Neuronal stem cell (in vitro differentiated cells): ENCODE results near the gene RGPD3.
A peak's percentile ranks its signal among the peaks of the same experiment; 100 is the strongest.
"Not testable (repeated sequence)": the region's sequence is repeated elsewhere in the genome, so short reads cannot be mapped to it uniquely, and the experiment has no call there.

Experiments
- DNase-seq: peaks from one replicate; pipeline ENCODE4 v3.0.0-alpha.2; 2013; ENCODE audit warnings: low spot score
- H2AFZ ChIP-seq: one replicate; pipeline ENCODE4 v1.6.1; 2013; ENCODE audit warnings: mild to moderate bottlenecking, low read length, inconsistent platforms
- H2AK5ac ChIP-seq: 2 replicates; pipeline ENCODE4 v1.6.1; 2013; ENCODE audit warnings: low read depth, mild to moderate bottlenecking, inconsistent platforms, low read length, moderate library complexity, mixed read lengths
- H2BK120ac ChIP-seq: 2 replicates; pipeline ENCODE4 v1.6.1; 2013; ENCODE audit warnings: low read depth, mild to moderate bottlenecking, inconsistent platforms, low read length, moderate library complexity, mixed read lengths
- H2BK12ac ChIP-seq: one replicate; pipeline ENCODE4 v1.6.1; 2013; ENCODE audit warnings: low read length, inconsistent platforms
- H2BK15ac ChIP-seq: 2 replicates; pipeline ENCODE4 v1.6.1; 2013; ENCODE audit warnings: mild to moderate bottlenecking, low read length, inconsistent platforms, mixed read lengths
- H2BK5ac ChIP-seq: one replicate; pipeline ENCODE4 v1.6.1; 2013; ENCODE audit warnings: inconsistent platforms, mild to moderate bottlenecking, low read length, moderate library complexity
- H3K14ac ChIP-seq: one replicate; pipeline ENCODE4 v1.6.1; 2013; ENCODE audit warnings: low read length, inconsistent platforms
- H3K18ac ChIP-seq: 2 replicates; pipeline ENCODE4 v1.6.1; 2013; ENCODE audit warnings: low read length, inconsistent platforms
- H3K23ac ChIP-seq: 2 replicates; pipeline ENCODE4 v1.6.1; 2013; ENCODE audit warnings: low read depth, mild to moderate bottlenecking, mixed read lengths, low read length, inconsistent platforms; ENCODE audit not compliant: poor library complexity
- H3K27ac ChIP-seq: replicated peaks from 3 replicates; pipeline ENCODE4 v1.5.1; 2013; ENCODE audit warnings: low read length, inconsistent platforms
- H3K27me3 ChIP-seq, 3 experiments: 2 replicates each; pipeline ENCODE4 v1.6.1; 2013; ENCODE audit warnings: low read length in 3 of 3, mild to moderate bottlenecking in 2 of 3, inconsistent platforms in 1 of 3, low read depth in 1 of 3, mixed read lengths in 1 of 3, moderate library complexity in 1 of 3; ENCODE audit not compliant: control insufficient read depth in 3 of 3, insufficient read depth in 3 of 3
- H3K36me3 ChIP-seq, 2 donors: replicated peaks in 1 of 2; 2 replicates each; pipeline ENCODE4 v1.6.1; 2013; ENCODE audit warnings: low read length in 2 of 2; ENCODE audit not compliant: control insufficient read depth in 2 of 2, insufficient read depth in 2 of 2
- H3K4ac ChIP-seq: 2 replicates; pipeline ENCODE4 v1.6.1; 2013; ENCODE audit warnings: inconsistent platforms, mild to moderate bottlenecking, low read length, moderate library complexity
- H3K4me1 ChIP-seq, 2 donors: 1 replicate in 1 of 2; 2 replicates in 1 of 2; pipeline ENCODE4 v1.6.1; 2013; ENCODE audit warnings: low read length in 2 of 2, low read depth in 1 of 2; ENCODE audit not compliant: control insufficient read depth in 2 of 2, insufficient read depth in 1 of 2
- H3K4me2 ChIP-seq: one replicate; pipeline ENCODE4 v1.6.1; 2013; ENCODE audit warnings: mild to moderate bottlenecking, low read length, inconsistent platforms; ENCODE audit not compliant: insufficient read depth, poor library complexity, severe bottlenecking
- H3K4me3 ChIP-seq, 2 donors: 2 replicates each; pipeline ENCODE4 v1.5.1; 2013; ENCODE audit warnings: low read length in 2 of 2, mild to moderate bottlenecking in 2 of 2, inconsistent platforms in 1 of 2, moderate library complexity in 1 of 2
- H3K79me1 ChIP-seq: one replicate; pipeline ENCODE4 v1.6.1; 2013; ENCODE audit warnings: low read depth, mild to moderate bottlenecking, inconsistent platforms, low read length, moderate library complexity
- H3K9ac ChIP-seq: one replicate; pipeline ENCODE4 v1.6.1; 2013; ENCODE audit warnings: mild to moderate bottlenecking, low read depth, low read length, inconsistent platforms; ENCODE audit not compliant: poor library complexity
- H3K9me3 ChIP-seq, 2 donors: replicated peaks in 1 of 2; 2 replicates each; pipeline versions ENCODE3 to v1.6.1; 2013; ENCODE audit warnings: low read length in 2 of 2, mild to moderate bottlenecking in 2 of 2, inconsistent platforms in 1 of 2, low read depth in 1 of 2, mixed read lengths in 1 of 2, moderate library complexity in 1 of 2; ENCODE audit not compliant: control insufficient read depth in 2 of 2, insufficient read depth in 1 of 2
- H4K8ac ChIP-seq: one replicate; pipeline ENCODE4 v1.6.1; 2013; ENCODE audit warnings: low read depth, mild to moderate bottlenecking, inconsistent platforms, low read length, moderate library complexity
- H4K91ac ChIP-seq: one replicate; pipeline ENCODE4 v1.6.1; 2013; ENCODE audit warnings: low read length, low read depth, mild to moderate bottlenecking, inconsistent platforms; ENCODE audit not compliant: poor library complexity
- WGBS, 2 donors: extraction: QIAGEN DNeasy Blood & Tissue Kit; methylation state at CpG; one replicate each; pipeline ENCODE4 v1.1.7; 2013; ENCODE audit warnings: missing lambda C conversion rate in 2 of 2, mixed read lengths in 1 of 2; ENCODE audit not compliant: insufficient read length in 2 of 2, insufficient replicate concordance in 1 of 2; ENCODE audit errors: extremely low coverage in 2 of 2; 5-methylcytosine and 5-hydroxymethylcytosine counted together

RGPD3 gene

DNA sequence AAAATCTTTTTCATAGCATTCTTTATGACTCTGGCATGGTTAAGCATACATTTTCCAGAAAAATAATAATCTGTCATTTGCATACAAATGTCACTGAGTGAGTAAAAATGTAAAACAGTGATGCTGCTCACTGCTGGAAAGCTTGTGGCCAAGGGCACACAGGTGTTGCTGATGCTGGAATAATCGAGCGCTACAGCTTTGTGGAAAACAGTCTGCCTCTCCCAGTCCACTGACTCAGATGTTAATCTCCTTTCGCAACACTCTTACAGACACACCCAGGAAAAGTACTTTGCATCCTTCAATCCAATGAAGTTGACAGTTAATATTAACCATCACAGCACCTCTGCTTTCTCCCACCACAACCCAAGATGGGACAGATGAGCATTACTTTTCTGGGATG, 46.6 kb upstream of the RGPD3 start:
- H3K27ac ChIP-seq, H3K18ac ChIP-seq, H2BK120ac ChIP-seq, H3K36me3 ChIP-seq, H3K23ac ChIP-seq, H3K4me3 ChIP-seq, H2BK5ac ChIP-seq, H3K9me3 ChIP-seq, H3K27me3 ChIP-seq, H3K14ac ChIP-seq, DNase-seq, H2AK5ac ChIP-seq, H3K9ac ChIP-seq, H3K4me2 ChIP-seq, H3K4me1 ChIP-seq, H2AFZ ChIP-seq, H2BK15ac ChIP-seq, H3K4ac ChIP-seq, H3K79me1 ChIP-seq, H2BK12ac ChIP-seq, H4K91ac ChIP-seq, H4K8ac ChIP-seq: not testable (repeated sequence)
- WGBS, 2 donors, result no CpG with 5 or more reads among the region's 3 CpGs

DNA sequence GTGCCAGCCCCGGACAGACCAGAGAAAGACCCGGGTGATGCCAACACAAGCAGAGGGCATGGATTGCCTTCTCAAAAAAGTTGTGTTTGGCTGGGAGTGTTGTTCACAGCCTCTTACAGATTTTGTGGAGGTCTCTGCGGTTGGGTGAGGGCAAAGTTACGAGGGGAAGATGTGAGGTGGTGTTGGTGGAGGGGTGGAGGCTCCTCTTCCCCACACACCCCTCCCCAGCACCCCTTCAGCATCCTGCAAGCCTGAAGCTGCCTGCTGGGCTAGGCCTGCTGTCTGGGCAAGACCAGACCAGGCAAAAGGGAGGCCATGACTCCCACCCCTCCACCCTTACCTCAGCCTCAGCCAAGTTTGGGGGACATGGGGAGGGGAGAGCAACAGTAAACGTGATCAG, 45.2 kb upstream of the RGPD3 start:
- H2BK5ac ChIP-seq, H3K4me2 ChIP-seq: not testable (repeated sequence)
- WGBS, 2 donors, result no CpG with 5 or more reads among the region's 5 CpGs

GRCh38 chr2:106511934-106512333, 43.7 kb upstream of the RGPD3 start:
- not testable (repeated sequence) for H2AFZ ChIP-seq, H2BK5ac ChIP-seq, H2AK5ac ChIP-seq, H4K8ac ChIP-seq, H3K9ac ChIP-seq, H3K4me1 ChIP-seq, H3K79me1 ChIP-seq, H3K4ac ChIP-seq, H2BK120ac ChIP-seq, H3K36me3 ChIP-seq, H2BK12ac ChIP-seq, H4K91ac ChIP-seq, H3K9me3 ChIP-seq, H3K14ac ChIP-seq, H3K27me3 ChIP-seq, H3K18ac ChIP-seq, H2BK15ac ChIP-seq, H3K4me2 ChIP-seq, H3K27ac ChIP-seq, DNase-seq, H3K4me3 ChIP-seq, H3K23ac ChIP-seq
- whole genome bisulfite sequencing, 2 donors, result no CpG with 5 or more reads among the region's 7 CpGs

More for the DNA sequence above, 45.2 kb upstream of the RGPD3 start:
- not testable (repeated sequence) for H3K23ac ChIP-seq, H2BK120ac ChIP-seq, H3K27me3 ChIP-seq, H3K27ac ChIP-seq, H2AK5ac ChIP-seq, DNase-seq, H3K4ac ChIP-seq, H3K4me1 ChIP-seq, H4K8ac ChIP-seq, H3K9ac ChIP-seq, H2AFZ ChIP-seq, H2BK15ac ChIP-seq, H3K36me3 ChIP-seq, H3K4me3 ChIP-seq, H3K18ac ChIP-seq, H4K91ac ChIP-seq, H2BK12ac ChIP-seq, H3K9me3 ChIP-seq, H3K79me1 ChIP-seq
- peak overlapping the region; percentile 63 for H3K14ac ChIP-seq

DNA sequence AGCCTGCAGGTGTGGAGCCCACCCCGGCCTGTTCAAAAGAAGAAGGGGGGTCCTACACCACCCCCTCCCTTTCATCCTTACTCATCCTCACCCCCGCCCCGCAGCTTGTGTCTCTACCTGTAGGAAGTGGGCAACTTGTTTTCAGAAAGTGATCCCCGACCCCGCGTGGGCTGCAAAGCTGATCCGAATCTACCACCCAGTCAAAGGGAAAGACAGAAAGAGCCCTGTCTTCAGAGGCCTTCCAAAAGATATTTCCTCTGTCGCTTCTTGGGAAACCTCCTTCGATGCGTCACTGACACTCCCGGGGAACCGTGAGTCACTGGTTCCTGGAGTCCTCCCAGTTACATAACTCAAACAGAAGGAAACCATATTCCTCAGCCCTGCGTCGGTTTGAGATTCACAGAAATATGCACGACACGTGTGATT, 43.3 kb upstream of the RGPD3 start:
- H2AK5ac ChIP-seq, H3K36me3 ChIP-seq, H2BK120ac ChIP-seq, H3K4ac ChIP-seq, H3K14ac ChIP-seq, H2BK15ac ChIP-seq, H3K4me1 ChIP-seq, H2BK5ac ChIP-seq, H3K9ac ChIP-seq, H3K27ac ChIP-seq, H3K79me1 ChIP-seq, H3K23ac ChIP-seq, DNase-seq, H2AFZ ChIP-seq, H3K4me3 ChIP-seq, H3K4me2 ChIP-seq, H4K91ac ChIP-seq, H2BK12ac ChIP-seq, H3K18ac ChIP-seq, H3K9me3 ChIP-seq, H3K27me3 ChIP-seq, H4K8ac ChIP-seq: not testable (repeated sequence)
- no CpG with 5 or more reads among the region's 16 CpGs for WGBS, 2 donors
